GM19023 (cell line): ENCODE measurements around the gene DPF3.

Experiments
- ATAC-seq: cut with Tn5 transposase; IDR thresholded peaks from one replicate; pipeline ENCODE4 v1.9.1; 2021; ENCODE audit warnings: mild to moderate bottlenecking, moderate library complexity; ENCODE audit not compliant: unreplicated experiment

Gene DPF3

GRCh38 chr14:72801381-72801812, 92.5 kb downstream of the DPF3 start:
- no peak for ATAC-seq

GRCh38 chr14:72800848-72801370, 93.0 kb downstream of the DPF3 start:
- no peak for ATAC-seq

- no peak for ATAC-seq
Observed at GRCh38 chr14:72800296-72800695, 93.6 kb downstream of the DPF3 start.

GRCh38 chr14:72796935-72797334, 97.0 kb downstream of the DPF3 start:
- ATAC-seq = no peak

GRCh38 chr14:72793156-72793939, 100.6 kb downstream of the DPF3 start:
- no peak for ATAC-seq

GRCh38 chr14:72792051-72792788, 101.7 kb downstream of the DPF3 start:
- no peak for ATAC-seq

GRCh38 chr14:72790887-72791566, 102.9 kb downstream of the DPF3 start:
- ATAC-seq = no peak

GRCh38 chr14:72788972-72789728, 104.8 kb downstream of the DPF3 start:
- no peak for ATAC-seq

- no peak for ATAC-seq
Observed at GRCh38 chr14:72788255-72788654, 105.6 kb downstream of the DPF3 start.

- no peak for ATAC-seq
Observed at GRCh38 chr14:72787841-72788240, 106.1 kb downstream of the DPF3 start.

GRCh38 chr14:72786378-72787350, 107.2 kb downstream of the DPF3 start:
- ATAC-seq = no peak

- ATAC-seq = no peak
Observed at GRCh38 chr14:72783741-72784140, 110.2 kb downstream of the DPF3 start.

- ATAC-seq = no peak
Observed at GRCh38 chr14:72782817-72783216, 111.1 kb downstream of the DPF3 start.

GRCh38 chr14:72781561-72782508, 112.1 kb downstream of the DPF3 start:
- no peak for ATAC-seq

- no peak for ATAC-seq
Observed at GRCh38 chr14:72780751-72781150, 113.2 kb downstream of the DPF3 start.

GRCh38 chr14:72779679-72780078, 114.2 kb downstream of the DPF3 start:
- no peak for ATAC-seq

- ATAC-seq = no peak
Observed at GRCh38 chr14:72777636-72778035, 116.3 kb downstream of the DPF3 start.

- no peak for ATAC-seq
Observed at GRCh38 chr14:72776701-72777261, 117.1 kb downstream of the DPF3 start.
